Astrocyte (in vitro differentiated cells and primary cell): ENCODE measurements around the gene PPP6C. TPM values are rescaled to one million over a fixed set of nuclear protein-coding genes. Genes with fewer than 3 reads are reported as not detected.

Experiments
- DNase-seq: peaks from one replicate; pipeline ENCODE4 v3.0.0-alpha.2; 2010; ENCODE audit warnings: low read depth
- FAIRE-seq: peaks from 2 replicates; lab custom pipeline; 2011; peaks lifted over from hg19 to GRCh38; lab: Jason Lieb, UNC
- H2AFZ ChIP-seq: 2 replicates; pipeline ENCODE4 v1.6.0; 2012; ENCODE audit warnings: low read depth, low read length, inconsistent platforms
- H3K27ac ChIP-seq: 2 replicates; pipeline ENCODE4 v1.5.1; 2011; ENCODE audit warnings: low read depth, low read length, inconsistent platforms
- H3K27me3 ChIP-seq: 2 replicates; pipeline ENCODE4 v1.6.0; 2011; ENCODE audit warnings: low read length, inconsistent platforms; ENCODE audit not compliant: insufficient read depth
- H3K36me3 ChIP-seq: 2 replicates; pipeline ENCODE4 v1.5.1; 2011; ENCODE audit warnings: low read length, inconsistent platforms; ENCODE audit not compliant: insufficient read depth
- H3K4me1 ChIP-seq: 2 replicates; pipeline ENCODE4 v1.5.1; 2011; ENCODE audit warnings: low read length, inconsistent platforms; ENCODE audit not compliant: insufficient read depth
- H3K4me2 ChIP-seq: 2 replicates; pipeline ENCODE4 v1.6.0; 2012; ENCODE audit warnings: low read length, inconsistent platforms
- H3K4me3 ChIP-seq: 2 replicates; pipeline ENCODE4 v1.5.1; 2011; ENCODE audit warnings: low read depth, mild to moderate bottlenecking, low read length, inconsistent platforms; ENCODE audit not compliant: insufficient read depth
- H3K79me2 ChIP-seq: 2 replicates; pipeline ENCODE4 v1.6.0; 2012; ENCODE audit warnings: mild to moderate bottlenecking, low read length, inconsistent platforms; ENCODE audit not compliant: insufficient read depth
- H3K9ac ChIP-seq: 2 replicates; pipeline ENCODE4 v1.6.0; 2012; ENCODE audit warnings: mild to moderate bottlenecking, low read length, inconsistent platforms
- H3K9me3 ChIP-seq: 2 replicates; pipeline ENCODE4 v1.5.1; 2012; ENCODE audit warnings: low read depth, mild to moderate bottlenecking, low read length, inconsistent platforms; ENCODE audit not compliant: insufficient read depth
- H4K20me1 ChIP-seq: 2 replicates; pipeline ENCODE4 v1.6.0; 2012; ENCODE audit warnings: low read length, inconsistent platforms; ENCODE audit not compliant: insufficient read depth
- H3K27ac Mint-ChIP-seq: one replicate; pipeline ENCODE4 v1.8.0; 2021; ENCODE audit warnings: mild to moderate bottlenecking, mixed read lengths; ENCODE audit not compliant: unreplicated experiment
- H3K27me3 Mint-ChIP-seq: one replicate; pipeline ENCODE4 v1.8.0; 2021; ENCODE audit warnings: low read depth, mixed read lengths; ENCODE audit not compliant: unreplicated experiment
- H3K36me3 Mint-ChIP-seq: one replicate; pipeline ENCODE4 v1.8.0; 2021; ENCODE audit warnings: low read depth, mixed read lengths; ENCODE audit not compliant: unreplicated experiment
- H3K4me1 Mint-ChIP-seq: one replicate; pipeline ENCODE4 v1.8.0; 2021; ENCODE audit warnings: low read depth, mixed read lengths; ENCODE audit not compliant: unreplicated experiment
- H3K4me3 Mint-ChIP-seq: one replicate; pipeline ENCODE4 v1.8.0; 2021; ENCODE audit warnings: mild to moderate bottlenecking, moderate library complexity, mixed read lengths; ENCODE audit not compliant: unreplicated experiment
- H3K9me3 Mint-ChIP-seq: one replicate; pipeline ENCODE4 v1.8.0; 2021; ENCODE audit warnings: mild to moderate bottlenecking, mixed read lengths; ENCODE audit not compliant: unreplicated experiment
- CTCF ChIP-seq: IDR thresholded peaks from 2 replicates; pipeline ENCODE4 v1.5.1; 2011; ENCODE audit warnings: low read depth, mild to moderate bottlenecking, inconsistent platforms, low read length, moderate library complexity; ENCODE audit not compliant: insufficient read depth
- EZH2 ChIP-seq: IDR thresholded peaks from 2 replicates; pipeline ENCODE4 v1.6.1; 2012; ENCODE audit warnings: mild to moderate bottlenecking, low read length, inconsistent platforms; ENCODE audit not compliant: insufficient read depth
- total RNA-seq: library from RNA; stranded (reverse); gene quantifications from 2 replicates; pipeline ENCODE4 v1.2.1, GENCODE V29; 2021

Gene PPP6C
- total RNA-seq, 1 donor from 2014 or later = 41.1 TPM

- H3K27me3 Mint-ChIP-seq = no peaks in the 10 kb centered on the region
- peaks cover 7% of the 10 kb centered on the region for H3K9me3 Mint-ChIP-seq
- H3K4me3 Mint-ChIP-seq = no peak overlapping the region
These were observed 89.8 kb downstream of the PPP6C start for GRCh38 chr9:125099816-125100215.

More at GRCh38 chr9:125099816-125100215, 89.8 kb downstream of the PPP6C start:
- FAIRE-seq = no peak
- peaks cover 4% of the 10 kb centered on the region for H3K36me3 Mint-ChIP-seq
- no peak overlapping the region for H3K27ac Mint-ChIP-seq
- Histone ChIP-seq H4K20me1 (no peaks in the 10 kb centered on the region), H3K4me1 (no peaks in the 10 kb centered on the region), H3K9ac (no peak overlapping the region), H3K9me3 (no peaks in the 10 kb centered on the region), H3K27me3 (no peaks in the 10 kb centered on the region), H2AFZ (no peak overlapping the region), H3K4me2 (no peak overlapping the region), H3K27ac (no peak overlapping the region), H3K79me2 (no peaks in the 10 kb centered on the region), H3K4me3 (no peak overlapping the region), H3K36me3 (no peaks in the 10 kb centered on the region)
- peaks cover 9% of the 10 kb centered on the region for H3K4me1 Mint-ChIP-seq
- TF ChIP-seq CTCF (no peak), EZH2 (no peak)
- DNase-seq = no peak

Other genes starting within 250 kb of the PPP6C start
- gene GOLGA1, start 248.7 kb downstream of the PPP6C start, total RNA-seq = 10.2 and 11.2 TPM in 2 replicates
- 4.9 and 6.8 TPM in 2 replicates for gene SCAI, start 46.3 kb downstream of the PPP6C start, total RNA-seq
- gene RABEPK, start 10.7 kb upstream of the PPP6C start, total RNA-seq = 30.7 and 31.8 TPM in 2 replicates
- gene HSPA5, start 51.5 kb upstream of the PPP6C start, total RNA-seq = 620 and 650 TPM in 2 replicates
- 51.2 and 54.4 TPM in 2 replicates for gene GAPVD1, start 72.0 kb upstream of the PPP6C start, total RNA-seq